Raji (cell line): ENCODE data around the gene RHOA.

ENCODE experiments used
- POLR2A ChIP-seq: IDR thresholded peaks from 2 replicates; pipeline ENCODE4 v1.6.1; 2011; ENCODE audit warnings: low read depth, low read length, control low read depth; ENCODE audit not compliant: insufficient read depth

Gene RHOA

GRCh38 chr3:49352281-49352680 is 59.5 kb downstream of the RHOA start:
- no peak for TF ChIP-seq POLR2A

GRCh38 chr3:49351521-49352011 is 60.2 kb downstream of the RHOA start:
- no peak for TF ChIP-seq POLR2A

GRCh38 chr3:49349348-49350114 is 62.2 kb downstream of the RHOA start:
- TF ChIP-seq POLR2A, result no peak

- no peak for TF ChIP-seq POLR2A
Measured at GRCh38 chr3:49346797-49347251, 65.0 kb downstream of the RHOA start.

GRCh38 chr3:49343163-49343562 is 68.6 kb downstream of the RHOA start:
- TF ChIP-seq POLR2A, result no peak

- no peak for TF ChIP-seq POLR2A
Measured at GRCh38 chr3:49341996-49342395, 69.8 kb downstream of the RHOA start.

GRCh38 chr3:49339941-49340800 is 71.6 kb downstream of the RHOA start, which contains the start of gene USP4:
Gene USP4, minus strand, starts transcription at chr3:49340053. Its CDS starts 29 bp downstream, at chr3:49340024.
- TF ChIP-seq POLR2A, result peak; percentile 82

GRCh38 chr3:49339581-49339940 is 72.2 kb downstream of the RHOA start:
- TF ChIP-seq POLR2A, result no peak

- no peak for TF ChIP-seq POLR2A
Measured at GRCh38 chr3:49333916-49334633, 77.7 kb downstream of the RHOA start.

GRCh38 chr3:49333091-49333490 is 78.7 kb downstream of the RHOA start:
- no peak for TF ChIP-seq POLR2A

GRCh38 chr3:49329186-49329585 is 82.6 kb downstream of the RHOA start:
- TF ChIP-seq POLR2A, result no peak

GRCh38 chr3:49327485-49327884 is 84.3 kb downstream of the RHOA start:
- TF ChIP-seq POLR2A, result no peak

GRCh38 chr3:49324768-49325167 is 87.0 kb downstream of the RHOA start:
- no peak for TF ChIP-seq POLR2A

- no peak for TF ChIP-seq POLR2A
Measured at GRCh38 chr3:49316696-49317457, 94.9 kb downstream of the RHOA start.
